Hepatocyte (in vitro differentiated cells): ENCODE measurements around the gene ZNF10. TPM values are rescaled to one million over a fixed set of nuclear protein-coding genes. Genes with fewer than 3 reads are reported as not detected.

Experiments
- DNase-seq: peaks from one replicate; pipeline ENCODE4 v3.0.0-alpha.2; 2016; ENCODE audit warnings: low spot score
- H2AFZ ChIP-seq: fragments of 200-600 bp; sonication (generic); 2 replicates; pipeline ENCODE4 v1.6.0; 2016; ENCODE audit warnings: antibody characterized with exemption, mild to moderate bottlenecking
- H3K27ac ChIP-seq: fragments of 200-600 bp; sonication (generic); 2 replicates; pipeline ENCODE4 v1.5.1; 2016; ENCODE audit warnings: mild to moderate bottlenecking
- H3K27me3 ChIP-seq: fragments of 200-600 bp; sonication (generic); 2 replicates; pipeline ENCODE4 v1.6.1; 2016
- H3K36me3 ChIP-seq: fragments of 200-600 bp; sonication (generic); replicated peaks from 2 replicates; pipeline ENCODE4 v1.5.1; 2016; ENCODE audit warnings: low read depth; ENCODE audit not compliant: insufficient read depth
- H3K4me1 ChIP-seq: fragments of 200-600 bp; sonication (generic); 2 replicates; pipeline ENCODE4 v1.5.1; 2016; ENCODE audit warnings: mild to moderate bottlenecking, moderate library complexity; ENCODE audit not compliant: insufficient read depth
- H3K4me2 ChIP-seq: fragments of 200-600 bp; sonication (generic); 2 replicates; pipeline ENCODE4 v1.6.0; 2016
- H3K4me3 ChIP-seq: fragments of 200-600 bp; sonication (generic); 2 replicates; pipeline ENCODE4 v1.5.1; 2016; ENCODE audit warnings: mild to moderate bottlenecking
- H3K79me2 ChIP-seq: fragments of 200-600 bp; sonication (generic); 2 replicates; pipeline ENCODE4 v1.6.0; 2017; ENCODE audit warnings: mild to moderate bottlenecking
- H3K9me2 ChIP-seq: fragments of 200-600 bp; sonication (generic); replicated peaks from 2 replicates; pipeline ENCODE4 v1.6.0; 2017; ENCODE audit warnings: mild to moderate bottlenecking; ENCODE audit not compliant: insufficient read depth
- H3K9me3 ChIP-seq: fragments of 200-600 bp; sonication (generic); 2 replicates; pipeline ENCODE4 v1.5.1; 2016; ENCODE audit warnings: low read depth, mild to moderate bottlenecking
- H4K20me1 ChIP-seq: fragments of 200-600 bp; sonication (generic); 2 replicates; pipeline ENCODE4 v1.6.0; 2016; ENCODE audit warnings: mild to moderate bottlenecking; ENCODE audit not compliant: insufficient read depth, poor library complexity, severe bottlenecking
- EZH2 ChIP-seq: fragments of 200-600 bp; sonication (generic); IDR thresholded peaks from 2 replicates; pipeline ENCODE4 v1.6.1; 2016; ENCODE audit warnings: antibody characterized with exemption, mild to moderate bottlenecking, borderline replicate concordance
- EZH2phosphoT487 ChIP-seq: fragments of 200-600 bp; sonication (generic); IDR thresholded peaks from one replicate; pipeline ENCODE4 v1.6.1; 2018; ENCODE audit warnings: antibody characterized with exemption, mild to moderate bottlenecking, low read depth, moderate library complexity; ENCODE audit not compliant: unreplicated experiment, severe bottlenecking
- WGBS: methylation state at CpG from one replicate; pipeline ENCODE4 v1.1.6; 2016; ENCODE audit warnings: low lambda C conversion rate; ENCODE audit errors: missing lambda C conversion rate; 5-methylcytosine and 5-hydroxymethylcytosine counted together
- polyA plus RNA-seq: library from polyadenylated mRNA; unstranded; fragments of >200 nt; fragmentation: Nextera tagmentation; extraction: Ambion mirVana; gene quantifications from 2 replicates; pipeline ENCODE4 v1.2.1, GENCODE V29; 2016
- total RNA-seq: library from RNA; depleted of rRNA; stranded (reverse); fragments of >200 nt; gene quantifications from 2 replicates; pipeline ENCODE4 v1.2.3, GENCODE V29; 2014
- TF ChIP-seq, protein P1 (sequence below): fragments of 200-600 bp; sonication (generic); IDR thresholded peaks from 2 replicates; pipeline ENCODE4 v1.5.1; 2016; ENCODE audit warnings: antibody characterized with exemption, mild to moderate bottlenecking; ENCODE audit not compliant: poor library complexity

ZNF10 gene
- total RNA-seq (14.3 and 14.4 TPM in 2 replicates), polyA plus RNA-seq (5.4 and 7.3 TPM in 2 replicates)

GRCh38 chr12:133130038-133130807 is at the start of gene ZNF10, which contains the start of gene ZNF891:
Gene ZNF10 (plus strand): TSS chr12:133130627. CDS start chr12:133144493, 13,866 bp downstream.
Gene ZNF891 (minus strand): TSS chr12:133130274. CDS start chr12:133121918, 8,356 bp downstream.
- Histone ChIP-seq H3K4me2 (peak within 1 kb of the TSS; percentile 80), H3K4me3 (peak within 1 kb of the TSS; percentile 65), H3K4me1 (peaks cover 5% of the 10 kb centered on the region), H3K79me2 (peaks cover 52% of the 10 kb centered on the region), H2AFZ (peak within 1 kb of the TSS; percentile 97), H4K20me1 (no peaks in the 10 kb centered on the region), H3K27ac (peak within 1 kb of the TSS; percentile 98), H3K9me3 (peaks cover 30% of the 10 kb centered on the region), H3K9me2 (no peaks in the 10 kb centered on the region), H3K36me3 (no peaks in the 10 kb centered on the region), H3K27me3 (no peaks in the 10 kb centered on the region)
- TF ChIP-seq EZH2 (no peak), EZH2phosphoT487 (no peak)
- TF ChIP-seq, protein P1, sequence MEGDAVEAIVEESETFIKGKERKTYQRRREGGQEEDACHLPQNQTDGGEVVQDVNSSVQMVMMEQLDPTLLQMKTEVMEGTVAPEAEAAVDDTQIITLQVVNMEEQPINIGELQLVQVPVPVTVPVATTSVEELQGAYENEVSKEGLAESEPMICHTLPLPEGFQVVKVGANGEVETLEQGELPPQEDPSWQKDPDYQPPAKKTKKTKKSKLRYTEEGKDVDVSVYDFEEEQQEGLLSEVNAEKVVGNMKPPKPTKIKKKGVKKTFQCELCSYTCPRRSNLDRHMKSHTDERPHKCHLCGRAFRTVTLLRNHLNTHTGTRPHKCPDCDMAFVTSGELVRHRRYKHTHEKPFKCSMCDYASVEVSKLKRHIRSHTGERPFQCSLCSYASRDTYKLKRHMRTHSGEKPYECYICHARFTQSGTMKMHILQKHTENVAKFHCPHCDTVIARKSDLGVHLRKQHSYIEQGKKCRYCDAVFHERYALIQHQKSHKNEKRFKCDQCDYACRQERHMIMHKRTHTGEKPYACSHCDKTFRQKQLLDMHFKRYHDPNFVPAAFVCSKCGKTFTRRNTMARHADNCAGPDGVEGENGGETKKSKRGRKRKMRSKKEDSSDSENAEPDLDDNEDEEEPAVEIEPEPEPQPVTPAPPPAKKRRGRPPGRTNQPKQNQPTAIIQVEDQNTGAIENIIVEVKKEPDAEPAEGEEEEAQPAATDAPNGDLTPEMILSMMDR: no peak
- DNase-seq: peak; percentile 98
- under 1% methylated on average over 77 of the region's 87 CpGs for WGBS

DNA sequence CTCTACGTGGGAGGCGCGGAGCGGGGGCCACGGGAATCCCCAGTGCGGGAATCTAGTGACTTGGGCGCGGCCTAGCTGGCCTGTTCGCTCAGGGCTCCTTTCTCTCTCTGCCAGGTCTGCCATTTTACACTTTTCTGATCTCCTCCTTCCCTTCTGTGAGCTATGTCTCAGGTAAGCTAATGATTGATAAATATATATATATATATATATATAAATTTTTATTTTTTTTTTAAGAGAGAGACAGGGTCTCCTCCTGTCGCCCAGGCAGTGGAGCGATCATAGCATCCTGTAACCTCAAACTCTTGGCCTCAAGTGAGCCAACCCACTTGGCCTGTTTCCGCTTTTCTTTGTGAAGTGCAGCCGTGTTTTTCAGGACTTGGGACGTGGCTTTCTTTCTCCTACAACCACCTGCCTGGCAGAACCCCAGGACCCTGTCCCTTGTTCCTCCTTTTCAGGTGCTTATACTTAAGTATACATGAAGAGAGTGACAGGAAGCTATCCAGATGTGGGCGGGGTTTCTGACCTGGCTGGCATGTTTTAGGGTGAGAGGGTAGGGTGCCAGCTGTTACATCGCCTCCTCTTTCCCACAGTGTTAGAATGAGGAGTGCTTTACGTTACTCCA is 49.2 kb upstream of the ZNF10 start:
- peak overlapping the region; percentile 68 for H3K4me3 ChIP-seq
- H3K79me2 ChIP-seq: peaks cover 28% of the 10 kb centered on the region
- H3K36me3 ChIP-seq: peaks cover 19% of the 10 kb centered on the region
- TF ChIP-seq EZH2phosphoT487 (no peak), EZH2 (no peak)
- TF ChIP-seq, protein P1: no peak
- no peaks in the 10 kb centered on the region for H3K4me1 ChIP-seq
- no peaks in the 10 kb centered on the region for H4K20me1 ChIP-seq
- H3K27me3 ChIP-seq: no peaks in the 10 kb centered on the region
- WGBS: 33% methylated on average over 17 of the region's 17 CpGs
- DNase-seq: peak; percentile 10
- H3K27ac ChIP-seq: peak overlapping the region; percentile 98
- no peaks in the 10 kb centered on the region for H3K9me2 ChIP-seq
- peaks cover 57% of the 10 kb centered on the region for H3K9me3 ChIP-seq
- peak overlapping the region; percentile 69 for H2AFZ ChIP-seq
- peak overlapping the region; percentile 87 for H3K4me2 ChIP-seq

GRCh38 chr12:133083345-133083744 is 47.1 kb upstream of the ZNF10 start:
- WGBS: over 99% methylated on average over 6 of the region's 6 CpGs

More at GRCh38 chr12:133083345-133083744, 47.1 kb upstream of the ZNF10 start:
- Histone ChIP-seq H3K4me3 (no peak overlapping the region), H2AFZ (no peak overlapping the region), H3K4me1 (no peaks in the 10 kb centered on the region), H3K4me2 (no peak overlapping the region), H3K79me2 (peaks cover 37% of the 10 kb centered on the region), H3K27me3 (no peaks in the 10 kb centered on the region), H3K36me3 (peaks cover 29% of the 10 kb centered on the region), H3K27ac (no peak overlapping the region), H4K20me1 (no peaks in the 10 kb centered on the region), H3K9me3 (peaks cover 72% of the 10 kb centered on the region), H3K9me2 (no peaks in the 10 kb centered on the region)
- TF ChIP-seq EZH2 (no peak), EZH2phosphoT487 (no peak)
- TF ChIP-seq, protein P1: no peak
- no peak for DNase-seq
